CD4-positive, alpha-beta T cell treated with Interleukin-4 for 1 hour (primary cell): Measurements from ENCODE around the gene SULT1A1.
"Not testable (repeated sequence)": the region's sequence is repeated elsewhere in the genome, so short reads cannot be mapped to it uniquely, and the experiment has no call there.

Source experiments
- DNase-seq, 2 donors: peaks; one replicate each; pipeline ENCODE4 v3.0.0-alpha.2; 2020 to 2022

SULT1A1 gene

DNA sequence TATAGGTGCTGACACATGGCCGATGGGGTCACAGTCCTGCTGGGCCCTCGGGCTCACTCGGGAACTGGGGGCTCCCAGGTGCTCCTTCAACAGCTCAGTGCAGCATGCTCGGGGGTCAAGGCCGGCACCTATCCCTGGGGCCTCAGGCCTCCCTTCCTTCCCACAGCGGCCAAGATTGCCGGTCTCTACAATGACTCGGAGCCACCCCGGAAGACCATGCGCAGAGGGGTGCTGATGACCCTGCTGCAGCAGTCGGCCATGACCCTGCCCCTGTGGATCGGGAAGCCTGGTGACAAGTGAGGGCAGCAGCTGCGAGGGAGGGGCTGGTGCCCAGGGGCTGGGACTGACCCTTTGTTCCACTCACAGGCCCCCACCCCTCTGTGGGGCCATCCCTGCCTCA lies 19.9 kb downstream of the SULT1A1 start:
- no peak for DNase-seq

DNA sequence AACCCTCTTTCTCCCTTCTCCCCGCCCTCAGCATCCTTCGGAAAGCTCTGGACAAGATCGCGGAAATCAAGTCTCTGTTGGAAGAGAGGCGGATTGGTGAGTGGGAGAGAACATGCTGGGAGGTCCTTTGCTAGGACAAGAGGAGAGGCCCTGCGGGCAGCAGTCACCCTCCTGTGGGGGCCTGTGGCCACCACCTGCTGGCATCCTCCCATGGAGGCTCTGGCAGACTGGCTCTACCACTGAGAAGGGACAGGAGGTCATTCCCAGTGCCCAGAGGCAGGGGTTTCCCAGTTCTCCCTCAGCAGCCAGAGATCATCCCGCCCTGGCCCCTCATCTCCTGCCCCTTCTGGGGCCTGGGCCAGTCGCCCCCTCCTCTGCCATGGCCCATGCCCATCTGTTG lies 20.8 kb downstream of the SULT1A1 start:
- DNase-seq, result no peak

DNA sequence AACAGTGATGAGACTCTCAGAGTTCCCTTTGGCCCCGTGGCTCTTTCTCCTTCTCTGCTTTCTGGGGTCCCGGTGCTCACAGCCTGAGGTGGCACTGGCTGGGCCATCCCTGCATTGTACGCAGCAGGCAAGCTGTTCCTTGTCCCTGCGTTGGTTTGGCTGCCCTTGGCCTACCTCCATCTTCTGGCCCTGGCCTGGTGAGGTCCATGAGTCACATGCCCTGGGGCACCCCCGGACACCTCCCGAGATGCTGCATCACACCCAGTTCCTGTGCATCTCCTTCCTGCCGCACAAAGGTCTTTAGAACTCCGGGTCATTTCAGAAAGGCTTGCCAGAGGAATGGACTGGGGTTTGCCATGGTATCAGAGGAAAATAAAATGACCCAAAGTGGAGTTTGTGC lies 22.5 kb downstream of the SULT1A1 start:
- no peak for DNase-seq

DNA sequence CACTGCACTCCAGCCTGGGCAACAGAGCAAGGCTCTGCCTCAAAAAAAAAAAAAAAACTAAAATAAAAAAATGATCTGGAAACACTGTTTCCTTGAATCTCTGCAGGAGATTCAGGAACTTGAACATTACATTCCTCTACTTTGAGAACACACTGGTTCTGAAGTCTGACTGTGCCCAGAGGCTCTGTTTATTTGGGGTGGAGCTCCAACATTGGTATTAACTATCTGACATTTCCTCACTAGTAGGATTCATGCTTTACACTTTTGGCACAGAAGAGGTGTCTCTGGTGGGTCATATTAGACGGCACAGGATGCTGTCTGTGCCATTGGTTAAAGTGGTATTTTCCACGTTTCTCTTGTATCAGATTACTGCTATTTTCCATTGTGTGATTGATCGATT lies 23.4 kb downstream of the SULT1A1 start:
- no peak for DNase-seq

DNA sequence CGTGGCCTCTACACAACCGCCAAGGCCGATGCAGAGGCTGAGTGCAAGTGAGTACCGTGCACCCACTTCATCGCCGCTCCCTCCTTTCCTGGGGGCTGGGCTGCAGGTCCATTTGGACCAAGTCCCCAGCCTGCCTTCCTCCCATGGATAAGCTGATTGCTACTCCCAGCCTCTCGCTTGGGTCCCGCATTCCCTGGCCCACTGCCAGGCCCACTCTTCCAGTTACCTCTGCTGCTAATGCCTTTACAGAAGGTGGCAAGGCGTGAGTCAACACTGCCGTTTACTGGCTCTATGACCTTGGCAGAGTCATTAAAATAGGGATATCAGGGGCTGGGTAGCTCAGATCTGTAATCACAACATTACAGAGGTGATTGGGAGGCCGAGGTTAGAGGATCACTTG lies 24.2 kb downstream of the SULT1A1 start:
- no peak for DNase-seq

DNA sequence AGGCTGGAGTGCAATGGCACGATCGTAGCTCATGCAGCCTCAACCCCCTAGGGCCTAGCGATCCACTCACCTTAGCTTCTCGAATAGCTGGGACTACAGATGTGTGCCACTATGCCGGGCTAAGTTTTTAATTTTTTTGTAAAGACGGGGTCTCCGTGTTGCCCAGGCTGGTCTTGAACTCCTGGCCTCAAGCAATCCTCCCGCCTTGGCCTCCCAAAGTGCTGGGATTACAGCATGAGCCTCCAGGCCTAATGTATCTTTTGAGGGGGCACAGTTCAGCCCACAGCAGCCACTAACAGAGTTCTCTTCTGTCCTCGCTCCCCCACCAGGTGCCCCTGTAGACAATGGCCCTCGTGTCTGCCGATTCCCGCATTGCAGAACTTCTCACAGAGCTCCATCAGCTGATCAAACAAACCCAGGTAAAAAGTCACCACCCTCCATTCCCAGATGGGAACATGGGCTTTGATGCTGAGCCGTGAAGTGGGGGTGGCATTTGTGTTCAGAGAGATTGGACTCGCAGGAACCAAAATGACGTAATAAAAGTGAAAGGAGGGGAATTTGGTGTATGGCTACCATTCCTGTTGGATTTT lies 29.0 kb downstream of the SULT1A1 start:
- DNase-seq, result no peak

DNA sequence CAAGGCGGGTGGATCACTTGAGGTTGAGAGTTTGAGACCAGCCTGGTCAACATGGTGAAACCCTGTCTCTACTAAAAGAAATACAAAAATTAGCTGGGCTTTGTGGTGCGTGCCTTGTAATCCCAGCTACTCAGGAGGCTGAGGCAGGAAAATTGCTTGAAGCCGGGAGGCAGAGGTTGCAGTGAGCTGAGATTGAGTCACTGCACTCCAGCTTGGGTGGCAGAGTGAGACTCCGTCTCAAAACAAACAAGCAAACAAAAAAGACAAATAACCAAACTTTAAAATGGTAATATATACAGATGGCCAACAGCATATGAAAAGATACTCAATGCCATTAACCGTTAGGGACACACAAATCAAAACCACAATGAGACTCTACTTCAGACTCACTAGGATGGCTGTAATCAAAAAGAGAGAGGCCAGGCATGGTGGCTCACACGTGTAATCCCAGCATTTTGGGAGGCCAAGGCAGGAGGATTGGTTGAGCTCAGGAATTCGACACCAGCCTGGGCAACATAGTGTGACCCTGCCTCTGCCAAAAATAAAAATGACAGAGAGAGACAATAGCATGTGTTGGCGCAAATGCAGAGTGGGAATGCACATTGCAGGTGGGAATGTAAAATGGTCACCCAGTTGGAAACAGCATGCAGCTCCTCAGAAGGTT lies 34.3 kb downstream of the SULT1A1 start:
- no peak for DNase-seq

DNA sequence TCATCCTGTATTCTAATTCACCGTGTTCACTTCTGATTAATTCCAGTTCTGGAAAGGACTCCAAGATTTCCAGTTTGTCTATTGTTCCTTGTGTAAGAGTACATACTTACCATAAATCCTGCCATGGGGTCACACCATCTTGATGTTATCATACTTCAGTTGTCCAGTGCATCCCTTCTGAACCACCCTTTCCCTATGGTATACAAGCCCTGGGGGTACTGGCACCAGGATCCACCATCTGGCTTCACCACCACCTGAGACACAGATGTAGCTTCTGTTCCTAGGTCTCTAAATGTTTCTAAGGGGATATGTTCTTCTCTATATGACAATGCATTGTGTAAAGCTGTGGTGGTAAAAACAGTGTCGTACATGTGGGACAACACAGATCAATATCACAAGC lies 34.9 kb downstream of the SULT1A1 start:
- DNase-seq, result no peak

DNA sequence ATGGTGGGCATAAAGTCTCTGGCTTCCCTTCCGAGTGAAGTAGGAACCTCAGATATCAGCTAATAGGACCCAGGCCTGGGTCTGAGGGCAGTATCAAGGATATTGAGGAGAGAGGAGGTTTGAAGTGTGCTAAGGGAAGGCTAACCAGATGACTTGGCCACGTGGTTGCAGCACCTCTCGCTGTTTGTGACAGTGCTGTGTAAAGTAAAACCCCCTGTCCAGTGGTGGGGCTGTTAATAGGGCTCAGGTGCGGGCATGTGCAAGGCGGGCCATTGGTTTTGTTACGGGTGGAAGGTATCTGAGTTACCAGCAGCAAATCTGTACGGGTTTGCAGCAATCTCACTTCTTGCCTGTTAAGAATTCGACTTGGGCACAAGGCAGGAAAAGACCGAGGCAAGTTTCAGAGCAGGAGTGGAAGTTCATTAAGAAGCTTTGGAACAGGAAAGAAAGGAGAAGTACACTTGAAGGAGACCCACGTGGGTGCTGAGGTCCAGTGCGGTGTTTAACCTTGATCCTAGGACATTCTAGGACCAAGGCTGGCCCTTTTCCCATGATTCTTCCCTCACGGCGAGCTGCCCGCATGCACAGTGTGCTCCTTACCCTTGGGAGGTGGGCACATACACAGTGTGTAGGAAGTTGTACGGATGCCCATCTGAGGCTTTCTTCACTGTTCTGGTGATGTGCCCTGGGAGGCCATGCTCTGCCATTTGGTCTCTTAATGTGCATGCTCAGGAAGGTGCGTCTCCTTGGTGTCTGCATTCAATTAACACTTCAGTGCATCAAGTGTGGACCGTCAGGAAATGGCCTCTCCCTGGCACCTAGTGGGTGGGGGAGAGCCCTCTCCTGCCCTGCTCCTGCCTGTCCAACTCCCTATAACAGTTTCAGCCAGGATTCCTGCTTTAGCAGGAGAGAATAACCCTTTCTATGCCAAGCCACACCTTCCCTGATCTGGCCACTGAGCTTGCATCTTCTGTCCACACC lies 35.8 kb downstream of the SULT1A1 start:
- DNase-seq, result no peak

DNA sequence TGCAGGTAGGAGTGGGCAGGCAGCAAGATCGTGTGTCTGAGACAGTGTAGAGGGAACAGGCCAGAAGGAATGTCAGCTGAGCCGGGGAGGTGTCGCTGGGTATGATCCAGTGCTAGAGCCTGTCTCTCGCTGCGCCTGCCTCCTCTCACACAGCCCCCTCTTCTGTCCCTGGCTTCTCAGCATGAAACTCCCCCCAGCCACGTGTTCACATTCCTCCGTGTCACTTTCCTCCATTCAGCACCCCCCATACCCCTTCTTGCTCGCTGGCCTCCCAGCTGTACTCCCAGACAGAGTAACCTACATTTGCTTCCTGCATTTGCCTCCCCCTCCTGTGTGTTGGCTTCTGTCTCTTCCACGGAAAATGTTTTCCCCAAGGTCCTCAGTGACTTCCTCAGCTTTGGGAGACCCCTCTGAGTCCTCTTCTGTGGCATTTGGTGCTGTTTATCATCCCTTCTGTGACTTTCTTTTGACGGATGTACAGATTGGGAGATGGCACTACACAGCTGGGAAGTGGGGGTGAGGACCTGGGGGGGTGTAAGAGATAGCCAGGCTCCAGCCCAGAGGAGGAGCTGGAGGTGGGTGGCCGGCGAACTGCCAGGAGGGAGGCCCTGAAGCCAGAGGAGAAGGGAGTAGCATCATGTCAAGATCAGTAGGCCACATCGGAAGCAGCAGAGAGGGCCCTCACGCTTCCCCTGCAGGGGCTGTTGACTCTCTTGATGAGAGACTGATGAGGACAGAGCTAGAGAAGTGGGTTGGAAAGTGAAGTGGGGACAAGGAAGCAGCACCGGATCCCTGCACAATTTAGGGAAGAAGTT lies 36.9 kb downstream of the SULT1A1 start:
- no peak for DNase-seq

DNA sequence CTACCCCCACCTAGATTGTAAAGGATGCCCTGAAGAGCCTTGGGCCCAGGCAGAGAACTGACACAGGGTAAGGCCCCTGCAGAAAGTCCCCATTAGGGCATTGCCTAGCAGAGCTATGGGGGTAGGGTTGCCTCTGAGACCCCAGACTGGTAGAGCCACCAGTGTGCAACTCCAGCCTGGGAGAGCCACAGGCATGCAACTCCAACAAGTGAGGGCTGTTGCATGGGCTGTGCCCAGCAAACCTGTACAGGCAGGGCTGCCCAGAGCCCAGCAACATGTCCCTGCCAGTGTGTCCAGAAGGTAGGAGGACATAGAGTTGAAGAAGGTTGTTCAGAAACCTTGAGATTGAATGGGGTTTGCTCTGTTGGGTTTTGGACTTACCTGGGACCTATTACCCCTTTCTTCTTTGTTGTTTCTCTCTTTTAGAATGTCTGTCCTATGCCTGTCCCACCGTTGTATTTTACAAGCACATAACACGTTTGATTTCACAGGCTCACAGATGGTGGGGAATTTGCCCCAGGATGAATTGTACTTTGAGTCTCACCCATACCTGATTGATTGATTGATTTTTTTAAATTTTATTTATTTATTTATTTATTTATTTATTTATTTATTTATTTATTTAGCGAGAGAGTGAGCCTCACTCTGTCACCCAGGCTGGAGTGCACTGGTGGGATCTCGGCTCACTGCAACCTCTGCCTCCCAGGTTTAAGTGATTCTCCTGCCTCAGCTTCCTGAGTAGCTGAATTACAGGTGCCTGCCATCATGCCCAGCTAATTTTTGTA lies 39.7 kb downstream of the SULT1A1 start:
- no peak for DNase-seq

DNA sequence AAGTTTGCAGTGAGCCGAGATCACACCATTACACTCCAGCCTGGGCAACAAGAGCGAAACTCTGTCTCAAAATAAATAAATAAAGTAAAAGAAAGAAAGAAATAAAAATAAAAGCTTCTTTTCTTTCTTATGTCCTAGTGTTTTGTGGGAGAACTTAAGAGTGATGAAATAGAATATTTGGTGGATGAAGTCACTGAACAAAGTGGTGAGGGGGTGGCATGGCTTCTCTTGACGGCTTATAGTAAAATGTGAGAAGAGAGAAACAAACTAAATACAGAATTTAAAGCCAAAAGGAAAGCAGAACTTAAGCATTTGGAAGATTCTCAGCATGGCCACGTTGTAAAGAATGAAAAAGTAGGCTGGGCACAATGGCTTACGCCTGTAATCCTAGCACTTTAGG lies 40.8 kb downstream of the SULT1A1 start:
- no peak for DNase-seq

DNA sequence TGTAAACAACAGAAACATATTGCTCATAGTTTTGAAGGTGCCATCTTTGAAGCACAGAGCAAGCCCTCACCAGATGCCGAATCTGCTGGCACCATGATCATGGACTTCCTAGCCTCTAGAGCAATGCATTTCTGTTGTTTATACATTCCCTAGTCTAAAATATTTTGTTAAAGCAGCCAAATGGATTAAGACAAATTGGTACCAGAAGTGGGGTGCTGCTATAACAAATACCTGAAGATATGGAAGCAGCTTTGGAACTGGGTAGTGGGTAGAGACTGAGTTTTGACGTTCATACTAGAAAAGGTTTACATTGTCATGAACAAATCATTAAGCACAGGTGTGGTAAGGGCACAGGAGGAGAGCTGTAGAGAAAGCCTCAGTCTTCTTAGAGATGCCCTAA lies 42.6 kb downstream of the SULT1A1 start:
- no peak for DNase-seq

DNA sequence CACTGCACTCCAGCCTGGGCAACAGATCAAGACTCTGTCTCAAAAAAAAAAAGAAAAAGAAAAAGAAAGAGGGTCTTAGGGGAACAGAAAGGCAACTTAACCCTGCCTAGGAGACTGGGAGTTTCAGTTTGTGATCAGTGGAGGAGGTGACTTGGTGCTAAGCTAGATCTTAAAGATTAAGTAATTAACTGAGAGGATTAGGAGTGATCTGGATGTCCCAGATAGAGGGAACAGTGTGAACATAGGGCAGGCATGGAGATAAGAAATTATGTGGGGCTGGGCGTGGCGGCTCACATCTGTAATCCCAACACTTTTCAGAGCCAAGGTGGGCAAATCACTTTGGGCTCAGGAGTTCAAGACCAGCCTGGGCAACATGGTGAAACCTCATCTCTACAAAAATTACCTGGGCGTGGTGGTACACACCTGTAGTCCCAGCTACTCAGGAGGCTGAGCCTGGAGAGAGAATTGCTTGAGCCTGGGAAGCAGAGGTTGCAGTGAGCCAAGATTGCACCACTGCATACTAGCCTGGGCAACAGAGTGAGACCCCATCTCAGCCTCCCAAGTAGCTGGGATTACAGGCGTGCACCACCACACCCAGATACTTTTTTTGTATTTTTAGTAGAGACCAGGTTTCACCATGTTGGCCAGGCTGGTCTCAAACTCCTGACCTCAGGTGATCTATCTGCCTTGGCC lies 43.5 kb downstream of the SULT1A1 start:
- DNase-seq, result not testable (repeated sequence)

DNA sequence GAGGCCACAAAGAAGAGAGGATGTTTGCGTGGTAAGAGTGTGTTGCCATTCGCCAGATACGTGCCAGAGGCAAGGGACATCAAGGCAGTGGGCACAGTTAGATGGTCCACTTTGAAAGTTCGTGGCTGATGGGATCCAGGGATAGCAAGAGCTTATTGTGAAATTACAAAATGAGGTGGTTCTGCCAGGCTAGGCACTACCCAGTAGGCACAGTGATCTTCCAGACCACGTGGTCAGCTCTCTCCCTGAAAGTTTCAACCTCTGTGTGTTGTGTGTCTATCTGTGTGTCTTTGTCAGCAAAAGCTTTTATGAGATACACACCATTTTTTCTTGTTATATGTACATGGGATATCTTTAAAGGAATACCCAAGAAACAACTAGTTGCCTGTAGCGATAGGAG lies 46.6 kb downstream of the SULT1A1 start:
- no peak for DNase-seq

DNA sequence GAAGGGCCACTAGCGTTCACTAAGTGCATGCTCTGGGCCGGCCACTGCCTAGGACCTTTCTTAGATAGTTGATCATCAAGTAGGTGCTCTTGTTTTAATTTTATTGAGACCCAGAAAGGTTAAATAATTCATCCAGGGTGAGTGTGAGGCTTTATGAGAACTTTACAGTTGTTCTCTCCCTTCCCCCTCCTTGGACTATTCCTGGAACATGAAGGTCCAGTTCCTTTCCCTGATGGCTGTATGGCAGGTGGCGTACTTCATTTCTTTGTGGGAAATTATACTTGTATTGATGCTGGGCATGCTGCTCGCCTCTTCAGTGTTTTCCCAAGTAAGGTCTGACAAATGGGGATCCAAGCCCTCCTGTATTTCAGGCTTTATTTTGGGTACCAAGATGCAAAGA lies 47.6 kb downstream of the SULT1A1 start:
- no peak for DNase-seq

DNA sequence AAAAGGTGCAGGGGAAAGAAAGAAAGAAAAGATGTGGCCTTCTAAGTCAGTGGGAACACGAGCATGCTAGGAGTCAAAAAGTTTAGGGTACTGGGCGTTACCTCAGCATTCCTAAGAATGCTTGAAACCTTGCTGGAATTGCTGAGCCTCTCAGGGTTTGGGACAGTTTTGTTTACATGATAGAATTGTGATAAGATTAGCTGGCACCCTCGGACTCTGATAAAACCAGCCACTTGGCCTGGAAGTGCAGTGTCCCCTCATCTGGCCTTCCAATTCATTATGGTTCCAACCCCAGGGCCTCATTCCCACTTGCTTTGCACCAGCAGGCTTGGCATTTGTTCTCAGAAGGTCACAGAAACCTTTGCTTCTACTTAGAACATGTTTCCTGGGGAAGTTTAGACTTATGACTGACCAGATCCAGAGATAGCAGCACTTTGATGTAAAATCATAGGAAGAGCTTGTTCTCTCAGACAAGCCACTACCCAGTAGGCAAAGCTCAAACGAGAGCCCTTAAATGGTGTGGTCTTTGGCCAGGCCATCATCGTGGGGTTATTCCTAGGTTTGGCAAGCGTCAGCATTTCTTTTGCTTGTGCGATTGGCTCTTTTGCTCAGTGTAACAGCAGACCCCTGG lies 48.2 kb downstream of the SULT1A1 start:
- DNase-seq, result no peak

DNA sequence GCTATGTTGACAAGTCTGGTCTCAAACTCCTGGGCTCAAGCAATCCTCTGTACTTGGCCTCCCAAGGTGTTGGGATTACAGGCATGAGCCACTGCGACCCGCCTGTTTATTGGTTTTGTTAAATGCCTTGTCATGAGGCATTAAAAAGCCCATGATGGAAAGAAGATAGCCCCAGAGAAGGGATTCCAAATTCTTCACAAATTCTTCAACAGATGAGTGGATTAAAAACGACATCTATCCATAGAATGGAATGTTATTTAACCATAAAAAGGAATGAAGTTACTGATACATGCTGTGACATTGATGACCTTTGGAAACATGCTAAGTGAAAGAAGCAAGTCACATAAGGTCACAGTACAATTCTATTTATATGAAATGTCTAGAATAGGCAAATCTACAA lies 51.4 kb downstream of the SULT1A1 start:
- no peak for DNase-seq

DNA sequence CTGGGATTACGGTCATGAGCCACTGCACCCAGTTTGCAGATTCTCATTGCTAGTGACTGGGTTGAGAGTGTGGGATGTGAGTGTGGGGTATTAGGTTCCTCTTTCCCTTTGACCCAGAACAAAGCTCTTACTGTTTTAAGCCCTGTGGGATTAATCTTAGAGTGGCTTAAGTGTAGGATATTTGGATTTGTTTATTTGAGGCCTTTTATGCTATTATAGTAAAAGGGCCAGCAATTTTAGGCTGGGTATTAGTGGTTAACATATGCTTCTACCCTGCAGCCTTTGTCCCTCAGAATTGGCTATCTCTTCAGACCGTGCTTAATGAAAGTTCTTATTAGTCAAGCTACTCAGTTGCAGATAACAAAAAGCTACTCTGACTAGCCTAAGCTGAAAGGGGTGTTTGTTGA lies 52.9 kb downstream of the SULT1A1 start:
- DNase-seq, result no peak

DNA sequence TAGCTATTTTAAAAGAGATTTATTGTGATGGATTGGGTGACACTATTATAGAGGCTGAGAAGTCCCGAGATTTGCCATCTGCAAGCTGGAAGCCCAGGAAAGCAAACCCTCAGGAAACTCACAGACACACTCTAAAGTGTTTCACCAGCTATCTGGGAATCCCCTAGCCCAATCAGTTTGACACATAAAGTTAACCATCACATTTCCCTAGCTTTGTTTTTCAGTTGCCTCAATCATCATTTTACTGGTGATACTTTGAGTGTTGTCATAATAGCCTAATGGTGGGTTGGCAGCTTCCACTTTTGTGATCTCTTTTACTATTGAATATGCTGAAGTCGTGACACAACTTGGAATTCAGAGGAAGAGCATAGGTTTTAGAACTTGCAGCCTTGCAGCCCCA lies 54.3 kb downstream of the SULT1A1 start:
- DNase-seq, result no peak
